Measurements from ENCODE around the gene SLC43A1.

The SLC43A1 gene

DNA sequence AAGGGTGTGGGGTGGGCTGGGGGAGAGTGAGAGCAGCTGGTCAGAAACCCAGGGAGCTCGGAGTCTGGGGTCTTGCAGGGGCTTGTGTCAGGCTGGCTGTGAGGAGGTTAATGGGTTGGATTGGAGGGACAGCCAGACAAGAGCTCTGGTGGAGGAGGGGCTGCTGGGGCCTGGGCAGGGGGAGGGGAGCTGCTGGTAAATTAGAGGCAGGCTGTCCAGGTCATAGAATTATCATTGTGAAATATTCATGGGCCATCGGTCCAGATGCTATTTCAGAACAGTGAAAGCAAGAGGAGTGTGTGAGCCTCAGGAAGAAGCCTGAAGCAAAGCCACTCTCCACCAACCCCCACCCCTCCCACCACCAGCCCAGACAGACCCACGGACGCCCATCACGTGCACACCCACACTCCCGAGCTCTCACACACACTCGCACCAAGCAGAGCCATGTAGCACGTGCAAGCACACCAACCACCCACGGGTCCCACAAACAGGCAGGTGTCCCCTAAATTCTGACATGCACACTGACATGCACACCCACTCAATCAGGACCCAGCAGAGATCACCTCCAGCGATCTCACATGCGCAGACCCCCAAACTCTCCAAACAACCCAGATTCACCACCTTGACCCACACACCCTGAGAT lies 36.4 kb downstream of the SLC43A1 start:
- no peak for DNase-seq

DNA sequence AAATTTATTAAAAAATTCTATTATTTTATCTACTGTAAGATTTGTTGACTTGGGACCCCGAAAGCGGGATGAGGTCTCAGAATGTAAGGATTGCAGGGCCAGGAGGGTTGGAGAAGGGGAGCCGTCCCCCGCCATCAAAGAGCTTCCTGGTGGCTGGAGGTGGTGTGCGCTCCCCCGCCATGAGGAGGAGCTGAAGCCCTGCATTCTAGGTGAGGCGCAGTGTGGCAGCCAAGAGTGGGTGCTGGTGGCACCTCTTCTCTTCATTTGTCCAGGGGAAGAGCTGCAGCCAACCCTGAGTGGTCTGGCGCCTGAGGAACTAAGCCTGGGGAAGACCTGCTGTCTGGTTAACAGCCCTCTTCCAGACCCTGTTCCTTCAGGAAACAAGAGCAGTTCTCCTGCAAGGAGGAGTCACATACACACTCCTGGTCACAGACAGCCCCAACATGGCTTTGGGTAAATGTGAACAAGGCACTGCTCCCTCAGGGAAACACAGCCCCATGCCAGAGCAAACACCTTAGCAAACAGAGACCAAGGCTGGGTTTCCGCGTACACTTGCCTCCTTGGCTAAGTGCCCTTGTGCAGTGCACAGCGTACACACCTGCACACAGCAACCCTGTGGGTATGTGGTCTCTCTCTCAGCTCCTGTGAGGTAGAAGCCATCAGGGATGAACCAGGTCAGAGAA lies 37.9 kb downstream of the SLC43A1 start:
- no peak for DNase-seq

DNA sequence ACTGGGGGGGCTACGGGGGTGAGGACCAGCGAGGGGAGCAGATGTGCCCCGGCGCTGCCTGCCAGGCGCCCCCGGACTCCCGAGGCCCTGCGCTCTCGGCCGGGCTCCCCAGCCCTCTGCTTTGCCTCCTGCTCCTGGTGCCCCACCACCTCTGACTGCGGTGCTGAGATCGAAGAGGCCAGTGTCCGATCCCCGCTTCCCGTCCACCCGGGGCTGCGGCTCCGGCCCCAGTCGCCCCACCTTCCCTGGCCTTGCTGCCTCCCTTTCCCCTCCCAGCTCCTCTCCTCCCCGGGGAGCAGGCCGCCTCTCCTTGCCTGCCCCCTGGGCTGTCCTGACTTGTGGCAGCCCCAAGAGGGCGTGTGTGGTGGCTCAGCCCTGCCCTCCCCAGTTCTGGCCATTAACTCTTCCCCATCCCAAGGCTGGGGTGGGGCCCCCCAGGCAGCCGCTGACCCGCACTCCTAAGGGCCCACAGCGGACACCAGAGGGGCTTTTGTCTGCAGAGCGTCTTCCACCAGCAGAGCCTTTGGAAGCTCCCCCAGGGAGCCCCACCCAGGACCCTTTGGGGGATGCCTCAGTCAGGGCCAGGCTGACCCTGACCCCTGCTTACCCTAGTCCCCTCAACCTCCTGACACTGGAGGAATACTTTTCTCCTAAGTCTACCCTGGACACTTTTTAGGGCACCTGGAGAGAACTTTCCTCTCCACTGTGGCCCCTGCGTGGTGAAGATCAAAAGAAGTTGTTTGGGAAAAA lies 38.6 kb downstream of the SLC43A1 start:
- DNase-seq = peak; percentile 26

DNA sequence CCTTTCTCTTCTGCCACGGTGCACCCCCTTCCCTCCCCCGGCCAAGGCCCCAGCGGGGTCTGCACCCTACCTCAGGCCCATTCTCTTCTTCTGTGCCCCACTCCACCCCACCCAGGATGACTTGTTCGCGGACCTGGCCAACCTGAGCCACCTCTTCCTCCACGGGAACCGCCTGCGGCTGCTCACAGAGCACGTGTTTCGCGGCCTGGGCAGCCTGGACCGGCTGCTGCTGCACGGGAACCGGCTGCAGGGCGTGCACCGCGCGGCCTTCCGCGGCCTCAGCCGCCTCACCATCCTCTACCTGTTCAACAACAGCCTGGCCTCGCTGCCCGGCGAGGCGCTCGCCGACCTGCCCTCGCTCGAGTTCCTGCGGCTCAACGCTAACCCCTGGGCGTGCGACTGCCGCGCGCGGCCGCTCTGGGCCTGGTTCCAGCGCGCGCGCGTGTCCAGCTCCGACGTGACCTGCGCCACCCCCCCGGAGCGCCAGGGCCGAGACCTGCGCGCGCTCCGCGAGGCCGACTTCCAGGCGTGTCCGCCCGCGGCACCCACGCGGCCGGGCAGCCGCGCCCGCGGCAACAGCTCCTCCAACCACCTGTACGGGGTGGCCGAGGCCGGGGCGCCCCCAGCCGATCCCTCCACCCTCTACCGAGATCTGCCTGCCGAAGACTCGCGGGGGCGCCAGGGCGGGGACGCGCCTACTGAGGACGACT lies 39.3 kb downstream of the SLC43A1 start:
- peak; percentile 33 for DNase-seq

DNA sequence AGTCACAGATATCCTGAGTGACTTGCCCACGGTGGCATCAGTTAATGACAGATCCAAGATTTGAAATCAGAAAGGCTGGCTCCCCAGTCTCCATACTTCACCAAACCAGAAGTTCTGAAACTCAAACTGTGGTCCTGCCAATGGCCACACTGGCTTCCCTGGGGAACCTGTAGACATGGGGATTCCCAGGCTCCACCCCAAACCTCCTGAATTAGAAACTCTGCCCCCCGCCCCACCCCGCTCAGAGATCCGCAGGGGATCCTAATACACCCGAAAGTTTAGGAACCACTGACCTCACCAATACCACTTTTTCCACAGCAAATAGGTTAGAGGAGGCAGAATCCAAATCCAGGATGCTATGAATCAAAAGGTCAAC lies 39.8 kb downstream of the SLC43A1 start:
- no peak for DNase-seq

DNA sequence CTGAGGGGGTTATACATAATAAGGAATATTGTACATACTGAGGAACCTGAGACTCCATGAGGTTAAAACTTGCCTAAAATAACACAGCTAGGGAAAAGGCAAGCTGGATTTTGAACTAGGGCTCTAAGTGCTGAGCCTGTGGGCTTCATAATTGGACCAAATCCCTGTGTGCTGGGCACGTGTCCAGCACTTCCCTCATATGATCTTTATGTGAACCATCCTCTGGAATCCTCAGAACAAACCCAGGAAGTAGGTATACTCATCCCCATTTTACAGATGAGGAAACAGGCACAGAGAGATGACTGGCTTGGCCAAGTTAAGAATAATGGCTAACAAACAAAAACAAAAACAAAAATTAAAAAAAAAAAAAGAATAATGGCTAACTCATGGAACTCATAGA lies 40.3 kb downstream of the SLC43A1 start:
- DNase-seq = no peak

DNA sequence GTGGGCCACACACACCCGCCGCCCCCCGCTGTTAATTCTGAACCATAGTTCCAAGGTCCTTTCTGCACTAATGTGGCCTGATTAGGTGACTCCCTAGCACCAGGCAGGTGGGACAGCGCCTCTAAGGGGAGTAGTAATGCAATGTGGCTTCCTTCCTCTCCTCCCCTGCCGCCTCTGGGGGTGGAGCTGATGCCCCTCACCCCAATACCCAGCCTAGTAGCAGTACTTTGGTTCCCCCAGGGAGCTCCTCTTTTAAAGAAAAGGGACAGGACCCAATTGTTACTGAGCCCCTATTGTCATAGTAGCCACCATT lies 40.7 kb downstream of the SLC43A1 start:
- no peak for DNase-seq

DNA sequence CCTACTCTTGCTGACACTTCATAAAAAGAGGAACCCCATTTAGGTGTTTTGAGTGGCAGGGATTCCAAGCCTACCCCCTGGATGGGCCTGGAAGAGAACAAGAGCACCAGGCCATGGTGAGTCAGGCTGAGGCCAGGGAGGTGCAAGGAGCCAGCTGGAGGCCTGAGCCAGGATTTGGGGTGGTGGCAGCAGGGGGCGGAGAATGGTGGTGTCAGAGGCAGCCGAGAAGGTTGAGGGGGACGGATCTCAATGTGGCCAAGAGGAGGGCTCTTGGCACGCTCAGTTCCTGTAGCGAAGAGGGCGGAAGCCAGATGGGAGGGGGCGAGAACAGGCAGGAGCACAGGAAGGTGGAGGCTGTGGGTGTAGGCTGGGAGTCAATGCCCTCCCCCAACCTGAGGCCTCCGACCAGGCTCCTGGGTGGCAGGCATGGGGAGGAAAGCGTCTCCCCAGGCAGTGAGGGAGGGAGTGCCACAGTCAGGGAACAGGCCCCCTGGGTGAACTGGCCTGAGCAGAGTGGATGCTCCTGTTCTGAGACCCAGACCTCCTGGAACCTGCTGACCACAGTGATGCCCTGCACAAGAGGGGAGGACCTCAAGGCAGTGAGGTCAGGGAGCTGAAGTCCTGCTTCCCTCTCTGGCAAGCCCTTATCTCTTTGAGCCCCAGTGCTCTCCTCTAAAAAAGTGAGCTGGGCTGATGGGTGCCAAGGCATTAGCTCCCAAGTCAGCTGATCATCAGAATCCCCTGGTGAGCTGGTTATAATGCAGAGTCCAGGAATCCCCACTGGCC lies 41.3 kb downstream of the SLC43A1 start:
- peak; percentile 14 for DNase-seq

DNA sequence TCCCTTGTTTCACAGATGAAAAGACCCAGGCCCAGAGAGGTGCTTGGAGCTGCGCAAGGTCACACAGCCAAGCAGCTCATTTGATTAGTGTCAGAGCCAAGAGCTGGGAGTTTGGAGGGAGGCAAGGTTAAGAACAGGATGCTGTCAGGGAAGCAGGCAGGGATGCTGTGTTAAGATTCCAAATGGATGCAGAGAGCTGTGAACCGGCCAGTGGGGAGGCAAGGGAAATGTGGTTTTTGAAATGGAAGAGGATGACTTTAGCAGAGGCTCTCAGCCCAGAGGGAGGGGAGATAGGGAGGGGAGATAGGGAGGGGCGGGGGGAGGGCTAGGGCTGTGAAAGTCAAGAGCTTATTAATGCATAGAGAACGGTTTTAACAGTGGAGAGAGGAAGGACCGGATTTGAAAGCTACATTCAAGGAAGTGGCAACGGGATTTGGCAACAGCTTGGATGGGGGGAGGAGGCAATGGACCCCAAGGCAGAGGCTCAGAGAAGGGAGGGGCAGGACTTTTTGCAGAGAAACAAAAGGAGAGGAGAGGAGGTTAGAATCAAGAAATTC lies 42.1 kb downstream of the SLC43A1 start:
- no peak for DNase-seq

DNA sequence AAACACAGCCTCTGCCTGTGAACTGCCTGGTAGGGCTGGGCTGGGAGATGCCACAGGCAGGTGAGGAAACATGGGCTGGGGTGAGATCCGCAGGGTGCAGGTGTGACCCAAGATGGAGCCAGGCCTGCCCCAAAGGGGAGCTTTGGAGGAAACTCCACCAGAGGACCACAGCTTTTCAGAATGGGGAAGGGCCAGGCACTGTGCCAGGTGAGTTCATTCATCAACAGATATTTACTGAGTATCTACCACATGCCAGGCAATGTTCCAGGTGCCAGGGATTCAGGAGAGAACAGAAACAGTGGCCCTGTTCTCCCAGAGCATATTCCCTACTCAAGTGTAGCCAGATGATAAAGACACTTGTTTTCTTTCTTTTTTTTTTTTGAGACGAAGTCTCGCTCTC lies 44.0 kb downstream of the SLC43A1 start:
- DNase-seq = no peak

DNA sequence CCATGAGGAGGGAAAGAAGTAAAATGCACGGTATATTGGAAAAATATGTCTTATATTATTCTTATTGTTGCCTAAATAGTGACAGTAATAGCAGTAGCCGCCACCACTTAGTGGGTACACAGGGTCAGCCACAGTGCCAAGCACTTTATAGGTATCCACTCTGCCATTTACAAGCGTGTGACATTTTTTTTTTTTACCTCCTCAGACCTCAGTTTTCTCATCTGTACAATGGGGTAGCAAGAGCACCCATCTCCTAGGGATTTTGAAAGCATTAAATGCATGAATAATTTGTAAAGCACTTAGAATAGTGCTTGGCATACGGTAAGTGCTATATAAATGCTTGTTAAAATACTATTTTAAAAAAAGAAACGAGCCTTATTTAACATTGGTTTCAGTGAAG lies 46.2 kb downstream of the SLC43A1 start:
- no peak for DNase-seq

DNA sequence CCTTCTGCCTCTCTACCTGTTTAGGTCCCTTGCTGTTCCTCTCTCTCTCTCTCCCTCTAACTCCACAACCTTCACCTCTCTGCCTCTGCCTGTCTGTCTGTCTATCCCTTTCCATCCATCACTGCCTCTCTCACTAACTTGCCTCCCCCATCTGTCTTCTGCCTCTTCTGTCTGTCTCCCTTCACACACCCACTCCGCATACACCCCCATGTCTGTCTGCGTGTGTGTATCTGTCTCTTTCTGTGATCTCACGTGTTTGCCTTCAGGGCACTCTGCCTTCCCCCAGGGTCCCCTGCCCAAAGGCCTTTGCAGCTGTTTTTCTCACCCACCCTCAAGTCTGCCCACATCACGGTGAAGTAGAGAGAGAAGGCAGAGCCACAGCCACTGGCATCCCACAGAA lies 47.2 kb downstream of the SLC43A1 start:
- no peak for DNase-seq

DNA sequence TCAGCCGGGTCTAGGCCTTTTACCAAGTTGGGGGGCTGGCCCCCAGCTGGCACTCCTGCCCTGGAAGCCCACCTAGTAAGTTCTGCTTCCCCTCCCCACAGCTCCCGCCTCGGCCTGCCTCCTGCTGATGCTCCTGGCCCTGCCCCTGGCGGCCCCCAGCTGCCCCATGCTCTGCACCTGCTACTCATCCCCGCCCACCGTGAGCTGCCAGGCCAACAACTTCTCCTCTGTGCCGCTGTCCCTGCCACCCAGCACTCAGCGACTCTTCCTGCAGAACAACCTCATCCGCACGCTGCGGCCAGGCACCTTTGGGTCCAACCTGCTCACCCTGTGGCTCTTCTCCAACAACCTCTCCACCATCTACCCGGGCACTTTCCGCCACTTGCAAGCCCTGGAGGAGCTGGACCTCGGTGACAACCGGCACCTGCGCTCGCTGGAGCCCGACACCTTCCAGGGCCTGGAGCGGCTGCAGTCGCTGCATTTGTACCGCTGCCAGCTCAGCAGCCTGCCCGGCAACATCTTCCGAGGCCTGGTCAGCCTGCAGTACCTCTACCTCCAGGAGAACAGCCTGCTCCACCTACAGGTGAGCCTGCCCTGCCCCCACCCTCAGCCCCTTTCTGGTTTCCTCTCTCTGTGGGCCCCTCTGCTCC lies 47.9 kb downstream of the SLC43A1 start:
- DNase-seq = no peak

DNA sequence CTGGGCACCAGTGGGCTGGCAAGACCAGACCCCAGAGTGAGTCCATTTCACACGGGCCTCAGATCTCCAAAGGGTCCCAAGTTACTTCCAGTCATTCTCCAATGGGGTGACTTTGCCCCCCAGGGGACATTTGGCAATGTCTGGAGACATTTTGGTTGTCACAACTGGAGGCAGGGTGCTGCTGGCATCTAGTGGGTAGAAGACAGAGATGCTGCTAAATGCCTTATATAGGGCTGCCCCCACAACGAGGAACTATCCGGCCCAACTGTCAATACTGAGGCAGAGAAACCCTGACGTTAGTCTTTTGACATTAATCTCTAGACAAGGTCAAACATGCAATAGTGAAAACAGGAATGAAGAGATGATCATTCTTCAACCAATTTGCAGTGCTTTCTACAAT lies 48.8 kb downstream of the SLC43A1 start:
- no peak for DNase-seq

DNA sequence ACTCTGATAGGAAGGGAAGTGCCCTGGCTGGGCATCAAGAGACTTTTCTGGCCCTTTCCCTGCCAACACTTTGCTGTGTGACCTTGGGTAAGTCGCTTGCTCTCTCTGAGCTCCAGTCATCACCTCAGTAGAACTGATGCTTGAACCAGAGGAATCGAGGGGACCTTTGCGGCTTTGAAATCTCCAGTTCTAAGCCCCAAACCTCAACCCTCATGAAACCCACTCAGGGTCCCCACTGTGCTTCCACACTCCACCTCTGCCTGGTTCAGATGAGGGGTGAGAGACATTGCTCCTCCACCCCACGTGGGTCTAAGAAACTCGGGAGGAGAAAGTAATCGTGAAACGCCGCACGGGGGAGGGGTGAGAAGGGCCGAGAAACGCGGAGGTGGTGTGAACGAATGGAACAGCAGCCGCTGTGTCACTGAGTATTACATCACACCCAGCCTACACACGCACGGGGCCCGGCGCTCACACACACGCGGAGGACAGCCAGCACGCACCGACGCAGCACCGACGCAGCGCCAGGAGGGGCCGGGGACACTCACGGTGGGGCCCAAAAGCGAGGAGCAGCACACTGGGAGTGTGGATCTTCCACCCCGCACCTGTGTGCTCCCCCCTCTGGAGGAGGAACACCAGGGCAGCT lies 50.8 kb downstream of the SLC43A1 start:
- no peak for DNase-seq

DNA sequence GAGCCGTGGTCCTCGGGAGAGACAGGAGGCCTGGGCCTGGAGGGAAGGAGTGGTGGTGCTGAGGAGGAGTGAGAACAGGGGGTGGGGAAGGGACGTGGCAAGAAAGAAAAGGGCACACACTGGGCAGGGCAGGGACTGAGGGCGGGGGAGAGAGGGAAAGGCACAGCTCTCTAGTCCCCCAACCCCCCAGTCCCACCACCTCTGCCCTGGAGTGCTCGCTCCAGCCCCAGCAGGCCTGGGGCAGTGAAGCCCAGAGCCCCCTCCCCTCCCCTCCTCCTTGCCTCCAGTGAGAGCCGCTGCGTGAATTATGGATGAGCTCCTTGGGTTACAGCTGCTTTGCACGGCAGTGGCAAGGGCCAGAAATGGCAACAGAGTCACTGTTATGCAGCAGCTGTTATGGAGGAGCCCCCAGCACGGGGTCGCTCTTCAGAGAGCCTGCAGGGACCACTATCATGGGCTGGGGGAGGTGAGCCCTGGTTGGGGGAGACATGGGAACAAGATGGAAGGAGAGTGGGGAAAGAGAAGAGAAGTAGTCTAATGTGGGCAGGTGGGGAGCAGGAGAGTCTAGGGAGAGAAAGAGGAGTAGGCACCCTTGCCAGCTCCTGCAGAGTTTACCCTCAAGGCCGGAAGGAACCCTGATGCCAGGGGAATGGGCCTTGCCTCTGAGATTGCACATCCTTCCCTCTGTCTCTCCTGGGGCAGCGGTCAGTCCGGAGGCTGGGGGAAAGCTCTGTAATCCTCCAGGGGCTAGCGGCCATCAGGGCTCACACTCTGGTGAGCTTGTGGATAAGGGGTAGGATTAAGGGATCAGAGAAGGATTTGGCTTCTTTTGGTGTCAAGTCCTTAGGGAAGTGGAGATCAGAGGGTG lies 51.6 kb downstream of the SLC43A1 start:
- no peak for DNase-seq

DNA sequence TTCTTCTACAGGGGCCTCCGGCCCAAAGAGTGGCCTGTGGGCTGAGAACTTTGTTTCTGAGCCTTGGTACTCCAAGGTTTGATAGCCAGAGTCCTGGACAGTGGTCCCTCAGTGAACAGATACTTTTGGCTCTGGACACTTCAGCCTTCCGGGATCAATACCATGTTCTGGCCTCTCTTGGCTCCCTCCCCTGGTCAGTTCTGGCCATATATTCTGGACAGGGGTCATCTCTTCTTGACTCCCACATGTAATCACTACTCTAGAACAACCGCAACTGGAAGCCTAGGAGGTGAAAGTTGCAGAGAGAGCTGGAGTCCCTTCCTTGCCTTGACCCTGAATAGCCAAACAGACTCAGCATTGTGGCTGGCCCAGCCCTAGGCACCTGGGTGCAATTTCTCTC lies 52.9 kb downstream of the SLC43A1 start:
- no peak for DNase-seq

DNA sequence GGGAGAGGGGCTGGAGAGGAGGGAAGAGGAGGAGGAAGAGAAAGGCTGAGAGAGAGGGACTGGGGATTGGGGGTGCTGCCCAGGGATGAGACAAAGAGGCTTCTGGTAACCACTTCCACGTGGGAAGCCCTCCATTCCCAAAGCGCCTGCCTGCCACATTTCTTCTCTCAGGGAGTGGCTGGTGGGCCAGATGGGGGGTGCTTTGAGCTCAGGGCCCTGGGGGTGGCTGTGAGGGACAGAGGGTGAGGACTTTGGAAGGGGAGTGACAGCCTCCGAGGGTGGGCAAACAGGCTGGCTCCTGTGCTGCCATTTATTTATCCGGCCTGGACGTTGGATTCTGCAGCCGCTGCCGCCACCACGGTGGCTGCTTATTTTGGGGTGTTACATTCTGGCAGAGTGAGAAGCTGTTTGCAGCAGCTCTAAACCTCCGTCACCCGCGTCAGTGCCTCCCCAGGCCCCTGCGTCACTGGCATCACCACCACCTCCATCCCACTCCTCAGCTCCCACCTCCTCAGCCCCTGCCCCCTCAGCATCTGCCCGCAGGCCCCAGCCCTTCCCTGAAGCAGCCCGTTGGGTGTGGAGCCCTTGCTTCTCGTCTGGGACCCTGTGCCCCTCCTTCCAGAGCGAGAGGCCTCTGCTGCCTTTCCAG lies 53.5 kb downstream of the SLC43A1 start:
- no peak for DNase-seq

DNA sequence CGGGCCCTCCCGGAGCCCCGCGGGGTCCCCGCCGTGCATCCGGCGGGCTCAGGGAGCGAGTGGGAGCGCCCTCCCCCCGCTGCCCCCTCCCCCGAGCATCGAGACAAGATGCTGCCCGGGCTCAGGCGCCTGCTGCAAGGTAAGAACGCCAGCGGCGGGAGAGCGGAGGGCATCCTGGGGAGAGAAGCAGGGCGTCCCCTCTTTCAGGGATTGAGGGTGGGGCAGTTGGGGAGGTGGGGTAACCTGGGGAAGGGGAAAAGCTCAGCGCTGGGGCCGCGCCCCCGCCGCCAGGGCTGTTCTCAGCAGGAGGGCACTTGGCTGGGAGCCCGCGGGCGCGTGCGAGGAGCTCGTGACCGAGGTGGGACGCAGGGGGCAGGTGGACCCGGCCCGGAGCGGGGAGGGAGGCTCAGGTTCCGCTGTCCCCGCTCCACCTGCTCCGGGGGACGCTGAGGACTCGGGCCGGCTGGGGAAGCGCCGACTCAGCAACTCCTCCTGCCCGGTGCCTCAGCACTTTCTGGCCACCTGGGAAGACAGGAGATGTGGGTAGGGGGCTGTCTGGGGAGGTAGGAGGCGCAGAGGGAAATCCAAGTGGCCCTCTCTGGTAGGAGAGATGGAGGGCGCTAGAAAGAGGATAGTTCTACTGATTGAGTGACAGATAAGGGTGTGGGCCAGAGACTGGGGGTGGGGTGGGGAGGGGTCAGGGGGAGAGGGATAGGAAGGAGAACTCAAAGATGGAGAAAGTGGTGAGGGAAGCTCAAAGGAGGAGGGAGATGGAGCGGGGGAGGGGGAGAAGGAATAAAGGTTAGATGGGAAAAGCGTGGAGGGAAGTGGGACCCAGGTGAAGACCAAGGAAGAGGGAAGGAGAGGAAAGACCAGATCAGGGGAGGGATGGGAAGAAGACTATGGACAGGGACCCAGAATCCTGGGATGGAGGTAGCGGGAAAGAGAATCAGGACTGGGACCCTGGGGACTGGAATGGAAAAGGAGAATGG lies 54.4 kb downstream of the SLC43A1 start:
- no peak for DNase-seq
